Measurements from ENCODE around the gene UNC13B. TPM values are rescaled to one million over a fixed set of nuclear protein-coding genes. Genes with fewer than 3 reads are reported as not detected.
A peak's percentile ranks its signal among the peaks of the same experiment; 100 is the strongest.

UNC13B gene
- total and polyA plus RNA-seq, 2 of the 13 experiments (the other 11 are each of a cell fraction or from before 2014, with no cell fraction given) = 14.0 to 18.3 TPM

DNA sequence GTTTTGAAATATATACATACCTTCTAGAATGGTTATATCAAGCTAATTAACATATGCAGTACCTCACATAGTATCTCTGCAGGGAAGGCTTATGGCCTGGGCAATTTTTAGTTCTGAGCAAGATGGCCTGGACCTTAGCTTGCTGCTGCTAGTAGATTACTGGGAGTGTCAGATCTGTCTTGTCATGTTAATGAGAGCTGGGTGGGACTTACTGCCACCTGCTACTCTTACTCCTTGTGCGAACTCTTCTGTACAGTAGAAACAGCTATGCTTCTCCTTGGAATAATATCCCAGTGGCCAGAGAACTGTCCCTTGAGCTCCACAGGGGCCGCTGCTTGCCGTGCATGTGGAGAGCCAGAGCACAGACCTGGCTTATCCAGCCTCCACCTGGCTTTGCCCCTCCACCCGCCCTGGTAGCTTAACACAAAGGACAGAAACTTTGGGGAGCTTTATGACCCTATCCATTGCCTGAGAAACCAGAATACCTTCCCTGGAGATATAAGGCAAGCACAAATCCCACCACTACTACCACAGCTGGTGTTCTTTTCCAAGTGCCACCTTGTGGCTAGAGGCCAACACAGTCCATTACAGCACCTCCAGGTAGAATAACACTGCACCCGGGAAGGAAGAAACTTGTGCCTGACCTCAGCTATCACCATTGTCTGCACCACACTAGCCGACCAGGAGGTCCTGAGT, 253.7 kb downstream of the UNC13B start (continued):
- no peak for TF ChIP-seq ZNF501 (CRISPR knock-in tag; IDR thresholded peaks at IDR 0.05)
- TF ChIP-seq, protein P1, sequence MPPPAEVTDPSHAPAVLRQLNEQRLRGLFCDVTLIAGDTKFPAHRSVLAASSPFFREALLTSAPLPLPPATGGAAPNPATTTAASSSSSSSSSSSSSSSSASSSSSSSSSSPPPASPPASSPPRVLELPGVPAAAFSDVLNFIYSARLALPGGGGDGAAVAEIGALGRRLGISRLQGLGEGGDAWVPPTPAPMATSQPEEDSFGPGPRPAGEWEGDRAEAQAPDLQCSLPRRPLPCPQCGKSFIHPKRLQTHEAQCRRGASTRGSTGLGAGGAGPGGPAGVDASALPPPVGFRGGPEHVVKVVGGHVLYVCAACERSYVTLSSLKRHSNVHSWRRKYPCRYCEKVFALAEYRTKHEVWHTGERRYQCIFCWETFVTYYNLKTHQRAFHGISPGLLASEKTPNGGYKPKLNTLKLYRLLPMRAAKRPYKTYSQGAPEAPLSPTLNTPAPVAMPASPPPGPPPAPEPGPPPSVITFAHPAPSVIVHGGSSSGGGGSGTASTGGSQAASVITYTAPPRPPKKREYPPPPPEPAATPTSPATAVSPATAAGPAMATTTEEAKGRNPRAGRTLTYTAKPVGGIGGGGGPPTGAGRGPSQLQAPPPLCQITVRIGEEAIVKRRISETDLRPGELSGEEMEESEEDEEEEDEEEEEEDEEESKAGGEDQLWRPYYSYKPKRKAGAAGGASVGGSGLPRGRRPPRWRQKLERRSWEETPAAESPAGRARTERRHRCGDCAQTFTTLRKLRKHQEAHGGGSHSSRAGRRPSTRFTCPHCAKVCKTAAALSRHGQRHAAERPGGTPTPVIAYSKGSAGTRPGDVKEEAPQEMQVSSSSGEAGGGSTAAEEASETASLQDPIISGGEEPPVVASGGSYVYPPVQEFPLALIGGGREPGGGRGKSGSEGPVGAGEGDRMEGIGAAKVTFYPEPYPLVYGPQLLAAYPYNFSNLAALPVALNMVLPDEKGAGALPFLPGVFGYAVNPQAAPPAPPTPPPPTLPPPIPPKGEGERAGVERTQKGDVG (CRISPR knock-in tag; IDR thresholded peaks at IDR 0.05; ENCODE audit: borderline replicate concordance) = no peak
- TF ChIP-seq, protein P2, sequence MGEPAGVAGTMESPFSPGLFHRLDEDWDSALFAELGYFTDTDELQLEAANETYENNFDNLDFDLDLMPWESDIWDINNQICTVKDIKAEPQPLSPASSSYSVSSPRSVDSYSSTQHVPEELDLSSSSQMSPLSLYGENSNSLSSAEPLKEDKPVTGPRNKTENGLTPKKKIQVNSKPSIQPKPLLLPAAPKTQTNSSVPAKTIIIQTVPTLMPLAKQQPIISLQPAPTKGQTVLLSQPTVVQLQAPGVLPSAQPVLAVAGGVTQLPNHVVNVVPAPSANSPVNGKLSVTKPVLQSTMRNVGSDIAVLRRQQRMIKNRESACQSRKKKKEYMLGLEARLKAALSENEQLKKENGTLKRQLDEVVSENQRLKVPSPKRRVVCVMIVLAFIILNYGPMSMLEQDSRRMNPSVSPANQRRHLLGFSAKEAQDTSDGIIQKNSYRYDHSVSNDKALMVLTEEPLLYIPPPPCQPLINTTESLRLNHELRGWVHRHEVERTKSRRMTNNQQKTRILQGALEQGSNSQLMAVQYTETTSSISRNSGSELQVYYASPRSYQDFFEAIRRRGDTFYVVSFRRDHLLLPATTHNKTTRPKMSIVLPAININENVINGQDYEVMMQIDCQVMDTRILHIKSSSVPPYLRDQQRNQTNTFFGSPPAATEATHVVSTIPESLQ (CRISPR knock-in tag; conservative IDR thresholded peaks at IDR 0.05) = no peak
- no peak for TF ChIP-seq ETV5 (CRISPR knock-in tag; IDR thresholded peaks at IDR 0.05; ENCODE audit: borderline replicate concordance)
- TF ChIP-seq ZNF607 (CRISPR knock-in tag; IDR thresholded peaks at IDR 0.05; ENCODE audit: borderline replicate concordance) = no peak
- peak; percentile 51; the same call in 1 of the 2 replicates for TF ChIP-seq SMC3 (IDR thresholded peaks at IDR 0.05; ENCODE audit: low read length)
- TF ChIP-seq, protein P3, sequence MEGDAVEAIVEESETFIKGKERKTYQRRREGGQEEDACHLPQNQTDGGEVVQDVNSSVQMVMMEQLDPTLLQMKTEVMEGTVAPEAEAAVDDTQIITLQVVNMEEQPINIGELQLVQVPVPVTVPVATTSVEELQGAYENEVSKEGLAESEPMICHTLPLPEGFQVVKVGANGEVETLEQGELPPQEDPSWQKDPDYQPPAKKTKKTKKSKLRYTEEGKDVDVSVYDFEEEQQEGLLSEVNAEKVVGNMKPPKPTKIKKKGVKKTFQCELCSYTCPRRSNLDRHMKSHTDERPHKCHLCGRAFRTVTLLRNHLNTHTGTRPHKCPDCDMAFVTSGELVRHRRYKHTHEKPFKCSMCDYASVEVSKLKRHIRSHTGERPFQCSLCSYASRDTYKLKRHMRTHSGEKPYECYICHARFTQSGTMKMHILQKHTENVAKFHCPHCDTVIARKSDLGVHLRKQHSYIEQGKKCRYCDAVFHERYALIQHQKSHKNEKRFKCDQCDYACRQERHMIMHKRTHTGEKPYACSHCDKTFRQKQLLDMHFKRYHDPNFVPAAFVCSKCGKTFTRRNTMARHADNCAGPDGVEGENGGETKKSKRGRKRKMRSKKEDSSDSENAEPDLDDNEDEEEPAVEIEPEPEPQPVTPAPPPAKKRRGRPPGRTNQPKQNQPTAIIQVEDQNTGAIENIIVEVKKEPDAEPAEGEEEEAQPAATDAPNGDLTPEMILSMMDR (CRISPR knock-in tag; IDR thresholded peaks at IDR 0.05) = peak; percentile 58
- TF ChIP-seq, protein P4, sequence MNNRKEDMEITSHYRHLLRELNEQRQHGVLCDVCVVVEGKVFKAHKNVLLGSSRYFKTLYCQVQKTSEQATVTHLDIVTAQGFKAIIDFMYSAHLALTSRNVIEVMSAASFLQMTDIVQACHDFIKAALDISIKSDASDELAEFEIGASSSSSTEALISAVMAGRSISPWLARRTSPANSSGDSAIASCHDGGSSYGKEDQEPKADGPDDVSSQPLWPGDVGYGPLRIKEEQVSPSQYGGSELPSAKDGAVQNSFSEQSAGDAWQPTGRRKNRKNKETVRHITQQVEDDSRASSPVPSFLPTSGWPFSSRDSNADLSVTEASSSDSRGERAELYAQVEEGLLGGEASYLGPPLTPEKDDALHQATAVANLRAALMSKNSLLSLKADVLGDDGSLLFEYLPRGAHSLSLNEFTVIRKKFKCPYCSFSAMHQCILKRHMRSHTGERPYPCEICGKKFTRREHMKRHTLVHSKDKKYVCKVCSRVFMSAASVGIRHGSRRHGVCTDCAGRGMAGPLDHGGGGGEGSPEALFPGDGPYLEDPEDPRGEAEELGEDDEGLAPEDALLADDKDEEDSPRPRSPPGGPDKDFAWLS (CRISPR knock-in tag; IDR thresholded peaks at IDR 0.05; ENCODE audit: borderline replicate concordance) = no peak
- peak; percentile 25 for TF ChIP-seq XRCC5 (optimal IDR thresholded peaks at IDR 0.05; ENCODE audit: low read length)
- TF ChIP-seq, protein P5, sequence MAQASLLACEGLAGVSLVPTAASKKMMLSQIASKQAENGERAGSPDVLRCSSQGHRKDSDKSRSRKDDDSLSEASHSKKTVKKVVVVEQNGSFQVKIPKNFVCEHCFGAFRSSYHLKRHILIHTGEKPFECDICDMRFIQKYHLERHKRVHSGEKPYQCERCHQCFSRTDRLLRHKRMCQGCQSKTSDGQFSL (CRISPR knock-in tag; IDR thresholded peaks at IDR 0.05) = no peak
